DND-41 (cell line): Measurements from ENCODE around the gene NRIP1.

Source experiments
- ATAC-seq: fragments of 200-7000 bp; cut with Tn5 transposase; 3 replicates; pipeline ENCODE4 v1.9.1; 2021; ENCODE audit warnings: low read depth; ENCODE audit not compliant: insufficient read depth
- DNase-seq: peaks from one replicate; pipeline ENCODE4 v3.0.0-alpha.2; 2020
- H2AFZ ChIP-seq: 2 replicates; pipeline ENCODE4 v1.6.0; 2012; ENCODE audit warnings: low read depth, low read length
- H3K27ac ChIP-seq: 2 replicates; pipeline ENCODE4 v1.5.1; 2012; ENCODE audit warnings: low read length, inconsistent platforms
- H3K27me3 ChIP-seq: fragments of 200-600 bp; sonication (generic); 2 replicates; pipeline ENCODE4 v1.6.0; 2012; ENCODE audit warnings: low read length, mild to moderate bottlenecking, inconsistent platforms; ENCODE audit not compliant: insufficient read depth, poor library complexity
- H3K36me3 ChIP-seq: 2 replicates; pipeline ENCODE4 v1.5.1; 2012; ENCODE audit warnings: low read length, inconsistent platforms; ENCODE audit not compliant: insufficient read depth
- H3K4me1 ChIP-seq: 2 replicates; pipeline ENCODE4 v1.5.1; 2012; ENCODE audit warnings: mild to moderate bottlenecking, low read length; ENCODE audit not compliant: insufficient read depth
- H3K4me2 ChIP-seq: 2 replicates; pipeline ENCODE4 v1.6.0; 2012; ENCODE audit warnings: mild to moderate bottlenecking, moderate library complexity, low read length, inconsistent platforms; ENCODE audit not compliant: insufficient read depth
- H3K4me3 ChIP-seq, 2 experiments: fragments of 200-600 bp in 1 of 2; shearing (Covaris generic) in 1 of 2; 2 replicates each; pipeline ENCODE4 v1.5.1; 2012 to 2016; ENCODE audit warnings: inconsistent platforms in 2 of 2, low read length in 2 of 2, mild to moderate bottlenecking in 2 of 2, low read depth in 1 of 2, moderate library complexity in 1 of 2
- H3K79me2 ChIP-seq: 2 replicates; pipeline ENCODE4 v1.6.0; 2012; ENCODE audit warnings: low read length, inconsistent platforms; ENCODE audit not compliant: insufficient read depth
- H3K9ac ChIP-seq: 2 replicates; pipeline ENCODE4 v1.6.0; 2012; ENCODE audit warnings: low read depth, mild to moderate bottlenecking, inconsistent platforms, low read length, moderate library complexity
- H3K9me3 ChIP-seq: 2 replicates; pipeline ENCODE4 v1.5.1; 2012; ENCODE audit warnings: low read length, moderate library complexity, mild to moderate bottlenecking, inconsistent platforms; ENCODE audit not compliant: insufficient read depth, severe bottlenecking
- H4K20me1 ChIP-seq: 2 replicates; pipeline ENCODE4 v1.6.0; 2012; ENCODE audit warnings: low read length; ENCODE audit not compliant: insufficient read depth
- CTCF ChIP-seq: IDR thresholded peaks from 2 replicates; pipeline ENCODE4 v1.5.1; 2012; ENCODE audit warnings: borderline replicate concordance, low read length, moderate library complexity, mild to moderate bottlenecking; ENCODE audit not compliant: poor library complexity, severe bottlenecking; ENCODE audit errors: extremely low read depth
- EZH2 ChIP-seq: IDR thresholded peaks from 3 replicates; pipeline ENCODE4 v1.6.1; 2012; ENCODE audit warnings: borderline replicate concordance, low read depth, mild to moderate bottlenecking, moderate library complexity, low read length, inconsistent platforms; ENCODE audit not compliant: severe bottlenecking

The NRIP1 gene

GRCh38 chr21:15003463-15004135, 61.2 kb downstream of the NRIP1 start:
- Histone ChIP-seq H3K4me2 (no peak overlapping the region), H3K79me2 (peaks cover 90% of the 10 kb centered on the region), H3K4me3 (no peak overlapping the region), H3K36me3 (peaks cover 3% of the 10 kb centered on the region; the same call in 1 of the 2 replicates), H3K4me1 (peaks cover 36% of the 10 kb centered on the region), H3K9ac (no peak overlapping the region), H2AFZ (no peak overlapping the region), H4K20me1 (peaks cover 5% of the 10 kb centered on the region; the same call in 1 of the 2 replicates), H3K27me3 (no peaks in the 10 kb centered on the region), H3K27ac (no peak overlapping the region; the same call in 1 of the 2 replicates), H3K9me3 (no peaks in the 10 kb centered on the region)
- ATAC-seq, result no peak
- no peak for TF ChIP-seq CTCF
- no peak for TF ChIP-seq EZH2
- DNase-seq, result no peak

- no peak overlapping the region for H3K9ac ChIP-seq
- no peaks in the 10 kb centered on the region for H3K9me3 ChIP-seq
- peaks cover 30% of the 10 kb centered on the region for H3K4me1 ChIP-seq
- TF ChIP-seq CTCF (no peak), EZH2 (no peak)
- peaks cover 3% of the 10 kb centered on the region; the same call in 1 of the 2 replicates for H3K36me3 ChIP-seq
- H2AFZ ChIP-seq, result no peak overlapping the region
- H3K79me2 ChIP-seq, result peaks cover 90% of the 10 kb centered on the region
- H3K4me3 ChIP-seq, result no peak overlapping the region
- no peak overlapping the region for H3K4me2 ChIP-seq
- no peaks in the 10 kb centered on the region for H3K27me3 ChIP-seq
- DNase-seq (no peak), ATAC-seq (no peak)
- peaks cover 8% of the 10 kb centered on the region; the same call in 1 of the 2 replicates for H4K20me1 ChIP-seq
- H3K27ac ChIP-seq, result no peak overlapping the region
Observed at GRCh38 chr21:15001857-15002606, 62.8 kb downstream of the NRIP1 start.

- Histone ChIP-seq H3K79me2 (peaks cover 89% of the 10 kb centered on the region), H3K9ac (no peak overlapping the region), H3K4me1 (peaks cover 20% of the 10 kb centered on the region), H3K4me2 (no peak overlapping the region), H2AFZ (no peak overlapping the region), H3K4me3 (no peak overlapping the region), H3K27me3 (no peaks in the 10 kb centered on the region), H3K27ac (no peak overlapping the region), H4K20me1 (peaks cover 8% of the 10 kb centered on the region; the same call in 1 of the 2 replicates), H3K36me3 (peaks cover 3% of the 10 kb centered on the region; the same call in 1 of the 2 replicates), H3K9me3 (no peaks in the 10 kb centered on the region)
- no peak for TF ChIP-seq CTCF
- no peak for TF ChIP-seq EZH2
- DNase-seq, result no peak
- ATAC-seq, result no peak
Observed at GRCh38 chr21:15001113-15001512, 63.7 kb downstream of the NRIP1 start.
